H9 (cell line): ENCODE results near the gene MAML3. TPM values are rescaled to one million over a fixed set of nuclear protein-coding genes. Genes with fewer than 3 reads are reported as not detected.
A peak's percentile ranks its signal among the peaks of the same experiment; 100 is the strongest.

Experiments
- DNase-seq: peaks from one replicate; pipeline ENCODE4 v3.0.0-alpha.2; 2017
- H2AFZ ChIP-seq: one replicate; pipeline ENCODE4 v1.6.1; 2013; ENCODE audit warnings: mild to moderate bottlenecking, low read length, control low read depth, moderate library complexity
- H2AK5ac ChIP-seq: 2 replicates; pipeline ENCODE4 v1.6.1; 2013; ENCODE audit warnings: low read length, control low read depth, mixed read lengths; ENCODE audit not compliant: insufficient read length
- H2BK120ac ChIP-seq: one replicate; pipeline ENCODE4 v1.6.1; 2013; ENCODE audit warnings: low read depth, mild to moderate bottlenecking, low read length, control low read depth, inconsistent platforms; ENCODE audit not compliant: poor library complexity, severe bottlenecking
- H2BK12ac ChIP-seq: 2 replicates; pipeline ENCODE4 v1.6.1; 2013; ENCODE audit warnings: low read length, control low read depth, mixed read lengths, low read depth; ENCODE audit not compliant: insufficient read length
- H2BK15ac ChIP-seq: 2 replicates; pipeline ENCODE4 v1.6.1; 2013; ENCODE audit warnings: low read depth, low read length, control low read depth
- H2BK20ac ChIP-seq: one replicate; pipeline ENCODE4 v1.6.1; 2013; ENCODE audit warnings: low read depth, mild to moderate bottlenecking, low read length, control low read depth, inconsistent platforms; ENCODE audit not compliant: poor library complexity, severe bottlenecking
- H2BK5ac ChIP-seq: 2 replicates; pipeline ENCODE4 v1.6.1; 2013; ENCODE audit warnings: low read length, control low read depth, mixed read lengths; ENCODE audit not compliant: insufficient read length
- H3K14ac ChIP-seq: 2 replicates; pipeline ENCODE4 v1.6.1; 2013; ENCODE audit warnings: low read length, control low read depth; ENCODE audit not compliant: insufficient read depth
- H3K18ac ChIP-seq: 2 replicates; pipeline ENCODE4 v1.6.1; 2013; ENCODE audit warnings: low read depth, mild to moderate bottlenecking, mixed read lengths, low read length, control low read depth; ENCODE audit not compliant: insufficient read length
- H3K23ac ChIP-seq: 2 replicates; pipeline ENCODE4 v1.6.1; 2013; ENCODE audit warnings: low read length, control low read depth, mixed read lengths, low read depth; ENCODE audit not compliant: insufficient read length
- H3K23me2 ChIP-seq: 2 replicates; pipeline ENCODE4 v1.6.1; 2013; ENCODE audit warnings: low read depth, mild to moderate bottlenecking, mixed read lengths, low read length, control low read depth; ENCODE audit not compliant: insufficient read length, poor library complexity, severe bottlenecking
- H3K27ac ChIP-seq: 2 replicates; pipeline ENCODE4 v1.5.1; 2013; ENCODE audit warnings: low read length, control low read depth, mixed read lengths, low read depth; ENCODE audit not compliant: insufficient read length
- H3K27me3 ChIP-seq: 2 replicates; pipeline ENCODE4 v1.6.1; 2013; ENCODE audit warnings: low read length, control low read depth, inconsistent platforms; ENCODE audit not compliant: insufficient read depth
- H3K4ac ChIP-seq: 2 replicates; pipeline ENCODE4 v1.6.1; 2013; ENCODE audit warnings: low read depth, mild to moderate bottlenecking, control low read depth, inconsistent platforms, low read length, moderate library complexity
- H3K4me1 ChIP-seq: 2 replicates; pipeline ENCODE4 v1.6.1; 2013; ENCODE audit warnings: low read length, control low read depth, inconsistent platforms; ENCODE audit not compliant: insufficient read depth
- H3K4me2 ChIP-seq: 2 replicates; pipeline ENCODE4 v1.6.1; 2013; ENCODE audit warnings: low read length, control low read depth, mixed read lengths; ENCODE audit not compliant: insufficient read length, insufficient read depth
- H3K56ac ChIP-seq: 2 replicates; pipeline ENCODE4 v1.6.1; 2013; ENCODE audit warnings: low read depth, mild to moderate bottlenecking, mixed read lengths, low read length, control low read depth; ENCODE audit not compliant: insufficient read length
- H3K79me1 ChIP-seq: 2 replicates; pipeline ENCODE4 v1.6.1; 2013; ENCODE audit warnings: low read depth, mild to moderate bottlenecking, moderate library complexity, low read length, control low read depth, inconsistent platforms; ENCODE audit not compliant: insufficient read depth, poor library complexity, severe bottlenecking
- H3K79me2 ChIP-seq: 2 replicates; pipeline ENCODE4 v1.6.1; 2013; ENCODE audit warnings: low read length, control low read depth, inconsistent platforms; ENCODE audit not compliant: insufficient read depth
- H3K9ac ChIP-seq: 2 replicates; pipeline ENCODE4 v1.6.1; 2013; ENCODE audit warnings: low read length, control low read depth, mixed read lengths; ENCODE audit not compliant: insufficient read length; ENCODE audit errors: extremely low read depth
- H3K9me3 ChIP-seq: one replicate; pipeline ENCODE4 v1.6.1; 2013; ENCODE audit warnings: low read depth, low read length, inconsistent platforms; ENCODE audit not compliant: control insufficient read depth
- H3T11ph ChIP-seq: one replicate; pipeline ENCODE4 v1.6.1; 2013; ENCODE audit warnings: mild to moderate bottlenecking, low read length, control low read depth, inconsistent platforms
- H4K20me1 ChIP-seq: one replicate; pipeline ENCODE4 v1.6.1; 2013; ENCODE audit not compliant: control insufficient read depth, insufficient read length, insufficient read depth
- H4K5ac ChIP-seq: 2 replicates; pipeline ENCODE4 v1.6.1; 2013; ENCODE audit warnings: low read depth, mild to moderate bottlenecking, mixed read lengths, low read length, control low read depth; ENCODE audit not compliant: insufficient read length
- H4K8ac ChIP-seq: replicated peaks from 2 replicates; pipeline ENCODE4 v1.6.1; 2013; ENCODE audit warnings: low read length, control low read depth, mixed read lengths, low read depth; ENCODE audit not compliant: insufficient read length
- H4K91ac ChIP-seq: 2 replicates; pipeline ENCODE4 v1.6.1; 2013; ENCODE audit warnings: low read depth, mild to moderate bottlenecking, moderate library complexity, mixed read lengths, low read length, control low read depth; ENCODE audit not compliant: insufficient read length
- H3K27ac Mint-ChIP-seq, 3 experiments: 2 replicates in 2 of 3; 3 replicates in 1 of 3; pipeline ENCODE4 v1.8.0; 2020 to 2021; ENCODE audit warnings: mixed read lengths in 3 of 3, mild to moderate bottlenecking in 1 of 3, moderate library complexity in 1 of 3
- H3K27me3 Mint-ChIP-seq: 2 replicates; pipeline ENCODE4 v1.8.0; 2021; ENCODE audit warnings: low read depth, mild to moderate bottlenecking, moderate library complexity, mixed read lengths
- H3K36me3 Mint-ChIP-seq, 3 experiments: 2 replicates in 2 of 3; 3 replicates in 1 of 3; pipeline ENCODE4 v1.8.0; 2020 to 2021; ENCODE audit warnings: low read depth in 3 of 3, mixed read lengths in 3 of 3; ENCODE audit not compliant: insufficient read depth in 1 of 3
- H3K4me1 Mint-ChIP-seq, 2 experiments: 2 replicates each; pipeline ENCODE4 v1.8.0; 2020; ENCODE audit warnings: mixed read lengths in 2 of 2
- H3K4me3 Mint-ChIP-seq, 2 experiments: 2 replicates in 1 of 2; 3 replicates in 1 of 2; pipeline ENCODE4 v1.8.0; 2020 to 2021; ENCODE audit warnings: mild to moderate bottlenecking in 2 of 2, mixed read lengths in 2 of 2, moderate library complexity in 1 of 2
- H3K9me3 Mint-ChIP-seq, 2 experiments: 2 replicates in 1 of 2; 3 replicates in 1 of 2; pipeline ENCODE4 v1.8.0; 2020; ENCODE audit warnings: mild to moderate bottlenecking in 2 of 2, mixed read lengths in 2 of 2, moderate library complexity in 1 of 2
- CTCF ChIP-seq: fragments of 200-600 bp; sonication (generic); conservative IDR thresholded peaks from 3 replicates; pipeline ENCODE4 v1.8.0; 2021; ENCODE audit warnings: antibody characterized with exemption, mild to moderate bottlenecking
- WGBS: extraction: QIAGEN DNeasy Blood & Tissue Kit; methylation state at CpG from one replicate; pipeline ENCODE4 v1.1.7; 2013; ENCODE audit warnings: missing lambda C conversion rate, low lambda C conversion rate, mixed read lengths; ENCODE audit not compliant: insufficient read length; ENCODE audit errors: extremely low coverage; 5-methylcytosine and 5-hydroxymethylcytosine counted together
- total RNA-seq: library from RNA; stranded (reverse); gene quantifications from 2 replicates; pipeline ENCODE4 v1.2.1, GENCODE V29; 2021

MAML3 gene
- total RNA-seq, 1 experiment from 2014 or later: 3.9 TPM

GRCh38 chr4:139826426-139826825 lies 327.6 kb downstream of the MAML3 start:
- H2AK5ac ChIP-seq: no peak overlapping the region
- Mint-ChIP-seq H3K27me3 (no peaks in the 10 kb centered on the region; the same call in 1 of the 2 replicates), H3K27ac (peak overlapping the region in 2 of 3 experiments; percentile 17 to 42; a peak in 3 of 7 replicates), H3K9me3 (peaks cover under 1 to 3% of the 10 kb centered on the region in 2 experiments; a peak in 2 of 5 replicates), H3K36me3 (peaks cover 0 to 6% (median 5%) of the 10 kb centered on the region in 3 experiments; a peak in 4 of 7 replicates), H3K4me3 (no peak overlapping the region), H3K4me1 (peaks cover 52 to 56% of the 10 kb centered on the region in 2 experiments)
- no peak overlapping the region for H3K4ac ChIP-seq
- peaks cover 20% of the 10 kb centered on the region; the same call in 1 of the 2 replicates for H3K4me1 ChIP-seq
- WGBS: no CpG with 5 or more reads among the region's 8 CpGs
- H3K56ac ChIP-seq: no peak overlapping the region
- no peak overlapping the region for H2BK5ac ChIP-seq
- H2BK12ac ChIP-seq: no peak overlapping the region
- peaks cover 4% of the 10 kb centered on the region for H3K23me2 ChIP-seq
- H3K18ac ChIP-seq: no peak overlapping the region
- H3K9me3 ChIP-seq: no peaks in the 10 kb centered on the region
- H3K27me3 ChIP-seq: no peaks in the 10 kb centered on the region; the same call in 1 of the 2 replicates
- H3K79me1 ChIP-seq: no peaks in the 10 kb centered on the region
- no peak overlapping the region for H2BK15ac ChIP-seq
- no peak overlapping the region for H3K9ac ChIP-seq
- no peak overlapping the region for H4K5ac ChIP-seq
- no peak overlapping the region for H3K4me2 ChIP-seq
- H3T11ph ChIP-seq: no peak overlapping the region
- no peak overlapping the region for H2AFZ ChIP-seq
- no peaks in the 10 kb centered on the region for H3K79me2 ChIP-seq
- H4K91ac ChIP-seq: no peak overlapping the region
- H2BK20ac ChIP-seq: no peak overlapping the region
- H2BK120ac ChIP-seq: no peak overlapping the region
- no peak overlapping the region for H3K27ac ChIP-seq
- DNase-seq: no peak
- no peak overlapping the region for H3K23ac ChIP-seq
- H4K8ac ChIP-seq: no peak overlapping the region
- H3K14ac ChIP-seq: no peak overlapping the region
- TF ChIP-seq CTCF: no peak
- no peaks in the 10 kb centered on the region for H4K20me1 ChIP-seq
